H1 (cell line): ENCODE results near the gene RGS16.

Experiments
- CHD2 ChIP-seq: IDR thresholded peaks from 2 replicates; pipeline ENCODE4 v1.6.1; 2012; ENCODE audit warnings: low read length, improper control_type of control experiment
- CTCF ChIP-seq, 3 experiments: IDR thresholded peaks; 1 replicate in 2 of 3; 2 replicates in 1 of 3; pipeline versions ENCODE4 v1.5.1 to v1.6.1; 2011; ENCODE audit warnings: low read length in 3 of 3, mild to moderate bottlenecking in 3 of 3, inconsistent platforms in 2 of 3, low read depth in 1 of 3, moderate library complexity in 1 of 3; ENCODE audit not compliant: insufficient read depth in 1 of 3; ENCODE audit errors: control extremely low read depth in 1 of 3
- NRF1 ChIP-seq: IDR thresholded peaks from 2 replicates; pipeline ENCODE4 v1.6.1; 2011; ENCODE audit warnings: mild to moderate bottlenecking, low read depth, low read length, improper control_type of control experiment
- POLR2A ChIP-seq, 2 experiments: IDR thresholded peaks; 1 replicate in 1 of 2; 2 replicates in 1 of 2; pipeline ENCODE4 v1.6.1; 2011; ENCODE audit warnings: low read depth in 2 of 2, low read length in 2 of 2, mild to moderate bottlenecking in 2 of 2; ENCODE audit errors: control extremely low read depth in 1 of 2
- SP1 ChIP-seq: IDR thresholded peaks from 2 replicates; pipeline ENCODE4 v1.6.1; 2011; ENCODE audit warnings: low read depth, low read length
- SRF ChIP-seq: IDR thresholded peaks from 2 replicates; pipeline ENCODE4 v1.6.1; 2011; ENCODE audit warnings: mild to moderate bottlenecking, low read depth, low read length, moderate library complexity
- SUZ12 ChIP-seq: fragments of 200-600 bp; sonication (generic); IDR thresholded peaks from 2 replicates; pipeline ENCODE4 v1.6.1; 2012; ENCODE audit warnings: mild to moderate bottlenecking, inconsistent platforms, low read length, moderate library complexity, mixed read lengths

DNA sequence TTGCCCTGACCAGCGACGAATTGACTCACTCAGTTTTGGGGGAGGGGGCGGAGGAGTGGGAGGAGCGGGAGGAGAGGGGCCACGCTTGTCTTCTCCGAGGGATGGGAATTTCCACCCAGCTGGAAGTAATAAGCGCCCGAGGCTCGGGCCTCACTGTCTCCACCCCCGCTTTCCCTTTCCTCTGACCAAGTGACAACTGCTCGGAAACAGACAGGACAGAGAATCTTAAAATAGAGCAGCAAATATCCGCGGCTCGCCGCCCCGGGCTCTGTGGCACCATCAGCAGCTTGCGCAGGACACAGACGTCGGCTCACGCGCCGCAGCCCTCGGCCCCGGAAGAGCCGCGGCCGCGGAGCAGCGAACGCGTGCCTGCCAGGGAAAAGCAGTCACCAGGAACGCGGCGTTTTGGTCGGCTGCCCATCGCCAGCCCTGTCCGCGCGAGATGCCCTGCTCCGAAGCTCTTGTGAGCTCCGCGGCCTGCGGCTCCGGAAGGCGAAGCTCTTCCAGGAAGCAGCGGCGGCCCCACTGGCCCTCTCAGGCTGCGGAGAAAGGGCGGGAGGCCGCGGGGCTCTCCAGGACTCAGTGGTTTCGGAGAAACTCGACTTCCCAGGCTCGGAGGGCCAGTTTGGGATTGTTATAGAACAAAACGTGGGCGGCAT, 10.7 kb upstream of the RGS16 start:
- no peak for TF ChIP-seq SRF
- no peak; a peak in 1 of 3 replicates for TF ChIP-seq POLR2A (IDR thresholded peaks at IDR 0.05; ENCODE audit: control extremely low read depth in 1 of 2, low read depth in 2 of 2, low read length in 2 of 2)
- TF ChIP-seq SUZ12, result 0 out of 2 replicates have a peak, but pooled peaks have one; percentile 37
- 0 out of 2 replicates have a peak, but pooled peaks have one; percentile 2 for TF ChIP-seq CHD2
- no peak for TF ChIP-seq CTCF (IDR thresholded peaks at IDR 0.05; ENCODE audit: control extremely low read depth in 1 of 3, insufficient read depth in 1 of 3, low read depth in 1 of 3, low read length in 3 of 3)
- TF ChIP-seq SP1, result 0 out of 2 replicates have a peak, but pooled peaks have one; percentile 11
- no peak; the same call in 1 of the 2 replicates for TF ChIP-seq NRF1
